ENCODE data around the gene FAM83D.

The FAM83D gene, protein sequence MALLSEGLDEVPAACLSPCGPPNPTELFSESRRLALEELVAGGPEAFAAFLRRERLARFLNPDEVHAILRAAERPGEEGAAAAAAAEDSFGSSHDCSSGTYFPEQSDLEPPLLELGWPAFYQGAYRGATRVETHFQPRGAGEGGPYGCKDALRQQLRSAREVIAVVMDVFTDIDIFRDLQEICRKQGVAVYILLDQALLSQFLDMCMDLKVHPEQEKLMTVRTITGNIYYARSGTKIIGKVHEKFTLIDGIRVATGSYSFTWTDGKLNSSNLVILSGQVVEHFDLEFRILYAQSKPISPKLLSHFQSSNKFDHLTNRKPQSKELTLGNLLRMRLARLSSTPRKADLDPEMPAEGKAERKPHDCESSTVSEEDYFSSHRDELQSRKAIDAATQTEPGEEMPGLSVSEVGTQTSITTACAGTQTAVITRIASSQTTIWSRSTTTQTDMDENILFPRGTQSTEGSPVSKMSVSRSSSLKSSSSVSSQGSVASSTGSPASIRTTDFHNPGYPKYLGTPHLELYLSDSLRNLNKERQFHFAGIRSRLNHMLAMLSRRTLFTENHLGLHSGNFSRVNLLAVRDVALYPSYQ

GRCh38 chr20:38926142-38926933, at the start of gene FAM83D:
FAM83D (plus strand) TSS chr20:38926417; CDS start chr20:38926443, 26 bp downstream.
- peak; percentile 81 to 90 for DNase-seq (ENCODE audit: low read depth in 1 of 2, low spot score in 1 of 2)

DNA sequence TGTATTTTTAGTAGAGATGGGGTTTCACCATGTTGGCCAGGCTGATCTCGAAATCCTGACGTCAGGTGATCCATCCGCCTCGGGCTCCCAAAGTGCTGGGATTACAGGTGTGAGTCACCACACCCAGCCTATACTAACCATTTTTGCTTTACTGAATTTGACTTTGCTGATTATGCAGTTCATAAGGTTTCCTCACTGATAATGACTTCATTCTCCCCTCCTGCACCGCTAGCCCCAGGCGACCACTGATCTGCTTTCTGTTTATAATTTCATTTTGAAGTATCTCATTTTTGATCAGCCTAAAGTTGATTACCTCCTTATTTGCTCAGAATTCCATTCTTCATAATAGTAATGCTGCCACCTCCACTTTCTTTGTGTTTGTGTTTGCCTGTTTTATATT, 48.7 kb upstream of the FAM83D start:
- no peak for DNase-seq (ENCODE audit: low read depth in 1 of 2, low spot score in 1 of 2)

- no peak for DNase-seq (ENCODE audit: low read depth in 1 of 2, low spot score in 1 of 2)
Observed at GRCh38 chr20:38878866-38879265, 47.4 kb upstream of the FAM83D start.

- no peak for DNase-seq (ENCODE audit: low read depth in 1 of 2, low spot score in 1 of 2)
Observed at GRCh38 chr20:38880952-38881735, 45.1 kb upstream of the FAM83D start.

DNA sequence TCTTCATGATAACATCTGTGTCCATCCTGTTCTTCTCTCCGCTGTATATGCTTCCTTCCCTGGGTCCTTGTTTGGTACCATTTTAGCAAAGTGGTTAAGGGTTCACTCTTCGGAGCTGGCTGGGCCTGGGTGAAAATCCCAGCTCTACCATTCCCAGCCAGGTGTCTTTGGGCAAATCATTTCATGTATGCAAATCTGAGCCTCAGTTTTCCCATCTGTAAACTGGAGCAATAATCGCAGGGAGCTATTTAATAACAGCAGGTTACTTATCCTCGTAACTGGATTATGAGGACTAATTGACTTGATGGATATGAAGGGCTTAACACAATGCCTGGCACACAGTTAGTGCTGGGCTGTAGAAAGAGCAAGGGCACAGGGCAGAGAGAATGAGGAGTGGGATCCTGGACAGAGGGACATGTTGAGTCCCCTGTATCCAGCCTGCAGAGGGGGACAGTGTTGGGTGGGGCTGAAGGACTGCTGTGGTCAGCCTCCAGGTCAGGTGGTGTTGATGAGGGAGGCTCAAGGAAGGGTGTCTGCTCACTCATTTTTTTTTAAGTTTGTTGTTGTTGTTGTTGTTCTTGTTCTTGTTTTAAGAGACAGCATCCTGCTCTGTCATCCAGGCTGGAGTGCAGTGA, 44.3 kb upstream of the FAM83D start:
- no peak for DNase-seq (ENCODE audit: low read depth in 1 of 2, low spot score in 1 of 2)

- no peak for DNase-seq (ENCODE audit: low read depth in 1 of 2, low spot score in 1 of 2)
Observed at GRCh38 chr20:38882600-38882999, 43.6 kb upstream of the FAM83D start.

- DNase-seq (ENCODE audit: low read depth in 1 of 2, low spot score in 1 of 2) = no peak
Observed at GRCh38 chr20:38883081-38883980, 42.9 kb upstream of the FAM83D start.

GRCh38 chr20:38883981-38884733, 42.1 kb upstream of the FAM83D start:
- DNase-seq (ENCODE audit: low read depth in 1 of 2, low spot score in 1 of 2) = no peak

DNA sequence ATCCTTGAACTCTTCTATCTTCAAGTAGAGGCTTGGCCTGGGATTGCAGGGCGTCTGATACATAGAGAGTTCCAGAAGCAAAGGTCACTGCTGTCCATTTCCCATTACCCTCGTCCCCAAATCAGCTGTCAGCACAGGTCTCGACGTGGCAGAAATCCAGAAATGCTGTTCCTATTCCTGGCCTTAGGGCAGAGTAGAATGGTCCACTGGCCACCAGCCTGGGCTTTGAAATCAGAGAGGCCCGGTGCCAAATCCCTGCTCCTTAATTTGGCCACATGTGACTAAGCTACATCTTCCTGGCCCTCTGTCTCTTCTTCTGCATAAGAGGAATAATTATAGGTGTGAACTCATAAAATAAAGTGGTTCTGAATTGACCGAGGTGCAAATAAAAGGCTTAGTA, 40.9 kb upstream of the FAM83D start:
- DNase-seq (ENCODE audit: low read depth in 1 of 2, low spot score in 1 of 2) = no peak

DNA sequence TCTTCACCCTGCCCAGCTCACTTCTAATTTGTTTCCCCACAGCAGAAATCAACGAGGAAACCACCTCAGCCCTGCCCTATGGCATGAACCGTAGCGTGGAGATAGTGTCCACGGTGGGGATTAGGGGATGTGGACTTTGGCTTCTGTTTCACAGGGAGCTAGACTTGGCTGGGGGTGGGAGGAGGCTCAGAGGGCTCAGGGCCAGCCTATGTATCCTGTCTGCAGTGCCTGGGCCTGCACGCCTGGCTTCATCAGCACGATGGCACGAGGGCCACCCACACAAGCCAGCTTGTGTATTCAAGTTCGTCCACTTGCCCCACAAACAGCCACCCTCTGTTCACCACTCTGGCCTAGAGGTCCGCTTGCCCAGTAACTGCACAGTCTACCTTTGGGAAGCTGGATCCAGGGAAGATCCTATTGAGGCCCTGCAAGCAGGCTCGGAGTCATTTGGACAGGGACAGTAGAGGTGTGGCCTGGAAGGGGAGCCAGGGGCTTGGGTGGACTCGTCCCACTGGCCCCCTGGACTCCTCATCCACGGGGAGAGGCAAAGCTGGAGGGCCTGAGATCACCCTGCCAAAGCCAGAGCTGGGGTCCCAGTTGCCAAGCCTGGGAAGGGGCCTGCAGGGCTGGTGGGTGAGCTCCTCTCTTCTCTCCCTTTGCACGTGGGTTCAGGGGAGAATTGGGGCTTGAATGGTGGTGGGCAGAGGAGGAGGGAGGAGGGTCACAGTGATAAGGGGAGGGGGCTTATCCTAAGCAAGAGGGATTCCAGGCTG, 38.0 kb upstream of the FAM83D start:
- DNase-seq (ENCODE audit: low read depth in 1 of 2, low spot score in 1 of 2) = no peak

- DNase-seq (ENCODE audit: low read depth in 1 of 2, low spot score in 1 of 2) = no peak
Observed at GRCh38 chr20:38889050-38889449, 37.2 kb upstream of the FAM83D start.

DNA sequence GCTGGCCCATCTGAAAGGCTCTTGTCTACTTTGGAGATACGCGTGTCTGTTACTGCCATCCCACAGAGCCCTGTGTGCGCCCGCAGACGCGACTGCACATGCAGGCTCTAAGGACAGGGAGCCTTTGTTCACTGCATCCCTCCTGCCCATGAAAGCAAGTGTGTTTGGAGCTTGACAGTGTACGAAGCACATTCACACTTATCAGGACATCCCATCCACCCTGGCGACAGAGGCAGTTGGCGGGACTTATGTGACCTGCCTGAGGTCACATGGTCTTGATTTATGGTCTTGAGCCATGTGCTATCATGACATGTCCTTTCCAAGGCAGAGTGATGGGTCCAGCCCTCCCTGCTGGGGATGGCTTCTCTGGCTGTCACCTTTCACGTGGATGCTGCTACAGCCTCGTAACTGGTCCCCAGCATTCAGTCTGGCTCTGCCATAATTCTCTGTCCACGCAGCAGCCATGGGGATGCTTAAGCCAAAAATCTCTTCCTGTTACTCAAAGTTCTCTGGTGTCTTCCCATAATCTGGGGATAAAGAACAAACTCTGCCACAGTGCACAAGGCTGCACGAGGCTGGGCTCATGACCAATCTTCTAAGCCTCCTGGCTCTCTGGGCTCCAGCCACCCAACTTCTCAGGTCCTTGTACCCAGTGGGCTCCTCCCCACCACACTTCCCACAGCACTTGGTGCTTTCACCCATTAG, 36.3 kb upstream of the FAM83D start:
- no peak for DNase-seq (ENCODE audit: low read depth in 1 of 2, low spot score in 1 of 2)

- DNase-seq (ENCODE audit: low read depth in 1 of 2, low spot score in 1 of 2) = no peak
Observed at GRCh38 chr20:38890497-38890818, 35.8 kb upstream of the FAM83D start.

DNA sequence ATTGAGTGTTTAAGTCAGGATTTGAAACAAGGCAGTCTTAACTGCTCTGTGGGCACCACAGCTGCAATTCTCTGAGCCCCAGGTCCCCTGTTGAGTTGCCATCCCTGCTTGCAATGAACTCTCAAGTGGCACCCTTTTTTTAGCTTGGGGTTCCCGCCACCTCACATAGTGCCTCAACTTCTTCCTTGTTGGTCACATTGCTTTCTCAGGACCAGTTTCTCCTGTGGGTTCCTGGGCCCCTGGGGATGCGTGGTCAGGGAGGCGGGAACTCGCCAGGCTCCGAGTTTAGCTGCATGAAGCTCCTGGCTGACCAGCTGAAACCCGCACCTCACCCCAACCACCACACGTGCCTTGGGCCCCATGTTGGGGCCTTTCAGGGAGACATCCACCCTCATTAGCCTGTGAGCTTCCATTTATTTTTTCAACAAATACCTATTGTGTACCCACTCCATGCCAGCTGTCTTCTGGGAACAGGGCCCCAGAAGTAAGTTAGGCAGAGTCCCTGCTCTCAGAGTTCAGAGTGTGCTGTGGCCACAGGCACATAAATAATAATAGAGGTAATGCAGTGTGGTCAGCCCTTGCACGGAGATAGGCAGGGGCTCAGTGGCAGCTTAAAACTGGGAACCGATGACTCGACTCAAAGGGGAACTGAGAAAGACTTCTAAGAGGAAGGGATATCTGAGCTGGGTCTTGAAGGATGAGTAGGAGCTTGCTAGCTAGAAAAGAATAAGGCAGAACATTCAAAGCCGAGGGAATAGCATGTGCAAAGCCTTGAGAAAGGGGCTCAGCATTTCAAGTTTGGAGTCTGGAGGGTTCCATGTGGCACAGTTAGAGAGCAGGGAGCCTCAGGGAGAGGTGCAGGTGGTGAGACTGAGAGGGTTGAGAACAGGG, 33.9 kb upstream of the FAM83D start:
- no peak for DNase-seq (ENCODE audit: low read depth in 1 of 2, low spot score in 1 of 2)

DNA sequence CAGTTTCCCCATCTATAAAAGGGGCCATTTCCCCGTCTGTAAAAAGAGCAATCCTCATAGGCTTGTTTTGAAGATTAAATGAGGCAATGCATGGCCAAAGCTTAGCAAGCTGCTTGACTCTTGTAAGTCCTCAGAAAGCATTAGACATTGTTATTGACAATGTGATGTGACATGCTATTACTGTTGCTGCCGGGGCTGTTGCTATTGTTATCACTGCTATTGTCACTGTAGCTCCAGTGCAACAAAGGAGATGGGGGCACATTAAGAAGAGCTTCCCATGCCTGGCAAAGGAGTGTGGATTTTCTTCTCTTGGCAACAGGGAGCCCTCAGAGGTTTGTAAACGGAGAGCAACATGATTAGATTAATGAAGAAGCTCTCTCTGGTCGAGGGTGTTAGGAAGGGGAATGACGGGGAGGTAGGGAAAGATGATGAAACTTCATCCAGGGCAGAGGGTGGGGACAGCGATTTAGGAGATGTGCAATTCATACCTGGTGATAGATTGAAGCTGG, 33.1 kb upstream of the FAM83D start:
- DNase-seq (ENCODE audit: low read depth in 1 of 2, low spot score in 1 of 2) = no peak

- DNase-seq (ENCODE audit: low read depth in 1 of 2, low spot score in 1 of 2) = peak; percentile 63 to 75
Observed at GRCh38 chr20:38893565-38894090, 32.6 kb upstream of the FAM83D start.
